NCI-H1436 (cell line): ENCODE measurements around the gene TTLL7.

Experiments
- DNase-seq: peaks from one replicate; lab custom pipeline; 2025; lab: John Stamatoyannopoulos, UW

TTLL7 gene, protein sequence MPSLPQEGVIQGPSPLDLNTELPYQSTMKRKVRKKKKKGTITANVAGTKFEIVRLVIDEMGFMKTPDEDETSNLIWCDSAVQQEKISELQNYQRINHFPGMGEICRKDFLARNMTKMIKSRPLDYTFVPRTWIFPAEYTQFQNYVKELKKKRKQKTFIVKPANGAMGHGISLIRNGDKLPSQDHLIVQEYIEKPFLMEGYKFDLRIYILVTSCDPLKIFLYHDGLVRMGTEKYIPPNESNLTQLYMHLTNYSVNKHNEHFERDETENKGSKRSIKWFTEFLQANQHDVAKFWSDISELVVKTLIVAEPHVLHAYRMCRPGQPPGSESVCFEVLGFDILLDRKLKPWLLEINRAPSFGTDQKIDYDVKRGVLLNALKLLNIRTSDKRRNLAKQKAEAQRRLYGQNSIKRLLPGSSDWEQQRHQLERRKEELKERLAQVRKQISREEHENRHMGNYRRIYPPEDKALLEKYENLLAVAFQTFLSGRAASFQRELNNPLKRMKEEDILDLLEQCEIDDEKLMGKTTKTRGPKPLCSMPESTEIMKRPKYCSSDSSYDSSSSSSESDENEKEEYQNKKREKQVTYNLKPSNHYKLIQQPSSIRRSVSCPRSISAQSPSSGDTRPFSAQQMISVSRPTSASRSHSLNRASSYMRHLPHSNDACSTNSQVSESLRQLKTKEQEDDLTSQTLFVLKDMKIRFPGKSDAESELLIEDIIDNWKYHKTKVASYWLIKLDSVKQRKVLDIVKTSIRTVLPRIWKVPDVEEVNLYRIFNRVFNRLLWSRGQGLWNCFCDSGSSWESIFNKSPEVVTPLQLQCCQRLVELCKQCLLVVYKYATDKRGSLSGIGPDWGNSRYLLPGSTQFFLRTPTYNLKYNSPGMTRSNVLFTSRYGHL

DNA sequence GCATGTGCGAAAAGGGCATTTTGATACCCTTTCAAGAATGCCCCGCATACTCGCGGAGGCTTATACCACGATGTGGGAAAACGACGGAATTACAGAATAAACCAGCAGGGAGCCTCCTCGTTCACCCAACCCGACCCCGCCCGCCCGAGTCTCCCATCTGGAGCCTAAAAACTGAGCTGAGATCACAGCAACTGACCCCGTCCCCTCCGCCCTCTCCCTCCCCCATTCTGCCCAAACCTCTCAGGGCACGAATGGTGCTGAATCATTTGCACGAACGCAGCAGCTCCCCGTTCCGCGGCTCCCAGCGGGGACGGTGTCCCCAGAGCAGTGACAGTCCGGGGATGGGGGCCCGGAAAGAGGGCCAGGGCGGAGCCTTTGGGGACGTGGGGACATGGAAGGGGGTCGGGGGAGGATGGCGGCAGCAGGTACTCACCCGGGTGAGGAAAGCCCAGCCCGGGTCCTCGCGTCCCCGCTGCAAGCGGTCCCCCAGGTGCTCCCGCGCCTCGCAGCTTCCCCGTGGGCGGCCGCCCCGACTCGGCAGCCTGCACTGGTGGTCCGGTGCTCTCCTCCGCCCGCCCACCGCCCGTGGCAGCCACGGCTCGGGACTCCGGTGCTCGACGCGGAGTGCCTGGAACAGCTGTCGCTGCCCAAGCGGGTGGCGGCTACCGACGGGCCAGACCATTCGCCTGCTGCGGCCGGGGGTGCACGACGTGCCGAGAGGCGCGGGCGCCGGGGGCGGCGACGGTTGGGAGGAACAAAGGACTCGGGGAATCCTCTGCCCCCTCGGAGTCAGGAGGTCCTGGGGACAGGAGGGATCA lies at the start of gene TTLL7:
TTLL7 (minus strand) TSS at position 635 of the 818 bp plus-strand sequence. CDS start 46,921 bp downstream, outside the sequence.
- peak; percentile 77 for DNase-seq

DNA sequence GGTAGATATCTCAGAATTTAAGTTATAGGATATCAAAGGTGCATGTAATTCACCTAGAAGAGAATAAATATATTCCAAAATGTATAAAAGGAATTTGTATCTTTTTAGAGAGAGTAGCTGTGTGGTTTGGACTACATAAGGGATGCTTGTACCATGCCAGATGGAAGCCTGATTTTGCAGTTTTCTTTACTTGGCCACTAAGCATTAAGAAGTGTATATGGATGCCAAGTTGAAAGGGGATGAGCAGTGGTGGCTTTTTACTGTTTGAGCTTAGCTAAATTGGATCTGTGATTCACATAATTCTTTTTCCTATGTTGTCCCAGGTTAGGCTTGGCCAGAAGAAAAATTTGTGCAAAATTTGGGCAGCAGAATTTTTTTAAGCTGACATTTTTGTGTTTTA lies 43.5 kb upstream of the TTLL7 start:
- no peak for DNase-seq

DNA sequence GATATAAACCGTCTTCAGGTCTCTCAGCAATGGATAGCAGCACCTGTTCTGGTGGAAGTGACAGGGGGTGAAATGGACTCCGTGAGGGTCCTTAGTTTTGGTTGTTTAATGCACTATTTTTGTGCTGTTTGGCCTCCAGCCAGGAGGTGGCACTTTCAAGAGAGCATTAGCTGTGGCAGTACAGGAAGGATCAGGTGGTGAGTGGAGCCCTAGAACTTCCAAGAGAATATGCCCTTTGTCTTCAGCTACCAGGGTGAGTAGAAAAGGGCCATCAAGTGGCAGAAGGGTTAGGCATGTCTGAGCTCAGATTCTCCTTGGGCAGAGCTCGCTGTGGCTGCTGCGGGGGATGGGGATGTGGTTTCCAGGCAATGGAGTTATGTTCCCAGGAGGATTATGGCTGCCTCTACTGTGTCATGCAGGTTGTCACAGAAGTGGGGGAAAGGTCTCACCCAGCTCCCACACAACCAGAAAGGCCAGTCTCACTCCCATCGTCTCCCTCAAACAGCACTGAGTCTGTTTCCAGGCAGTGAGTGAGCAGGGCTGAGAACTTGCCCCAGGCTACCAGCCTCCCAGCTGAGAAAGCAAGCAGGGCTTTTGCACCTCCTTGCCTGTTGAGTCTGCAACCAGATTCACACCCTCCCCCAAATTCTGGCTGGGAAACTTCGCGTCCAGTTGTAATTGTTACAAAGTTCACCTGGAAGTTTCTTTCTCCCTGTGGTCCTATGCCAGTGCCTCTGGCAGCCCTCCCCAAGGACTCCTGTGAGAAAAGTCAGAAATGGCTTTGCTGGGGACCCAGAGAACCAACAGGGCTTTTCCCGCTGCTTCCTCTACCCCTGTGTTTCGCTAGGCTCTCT lies 39.1 kb upstream of the TTLL7 start:
- DNase-seq, result no peak

DNA sequence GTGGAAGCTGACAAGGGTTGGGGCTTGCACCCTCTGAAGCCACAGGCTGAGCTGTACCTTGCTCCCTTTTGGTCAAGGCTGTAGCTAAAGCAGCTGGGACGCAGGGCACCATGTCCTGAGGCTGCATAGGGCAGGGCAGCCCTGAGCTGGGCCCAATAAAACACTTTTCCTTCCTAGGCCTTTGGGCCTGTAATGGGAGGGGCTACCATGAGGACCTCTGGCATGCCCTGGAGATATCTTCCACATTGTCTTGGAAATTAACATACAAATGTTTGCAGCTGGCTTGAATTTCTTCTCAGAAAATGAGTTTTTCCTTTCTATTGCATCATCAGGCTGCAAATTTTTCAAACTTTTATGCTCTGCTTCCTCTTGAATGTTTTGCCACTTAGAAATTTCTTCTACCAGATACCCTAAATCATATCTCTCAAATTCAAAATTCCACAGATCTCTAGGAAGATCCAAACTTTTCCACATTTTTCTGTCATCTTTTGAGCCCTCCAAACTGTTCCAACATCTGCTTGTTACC lies 32.9 kb upstream of the TTLL7 start:
- no peak for DNase-seq

DNA sequence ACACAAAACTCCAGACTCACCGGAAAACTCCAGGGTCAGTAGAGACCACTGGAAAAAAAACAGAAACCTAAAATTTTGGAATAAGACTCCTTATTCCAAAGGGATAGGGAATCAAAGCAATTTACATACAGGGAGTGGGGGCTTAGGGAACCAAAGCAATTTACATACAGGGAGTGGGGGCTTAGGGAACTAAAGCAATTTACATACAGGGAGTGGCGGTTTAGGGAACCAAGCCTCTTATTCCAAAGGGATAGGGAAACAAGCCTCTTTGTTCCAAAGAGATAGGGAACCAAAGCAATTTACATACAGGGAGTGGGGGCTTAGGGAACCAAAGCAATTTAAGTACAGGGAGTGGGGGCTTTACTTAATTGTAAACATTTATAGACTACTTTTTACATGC lies 28.4 kb upstream of the TTLL7 start:
- DNase-seq, result no peak

DNA sequence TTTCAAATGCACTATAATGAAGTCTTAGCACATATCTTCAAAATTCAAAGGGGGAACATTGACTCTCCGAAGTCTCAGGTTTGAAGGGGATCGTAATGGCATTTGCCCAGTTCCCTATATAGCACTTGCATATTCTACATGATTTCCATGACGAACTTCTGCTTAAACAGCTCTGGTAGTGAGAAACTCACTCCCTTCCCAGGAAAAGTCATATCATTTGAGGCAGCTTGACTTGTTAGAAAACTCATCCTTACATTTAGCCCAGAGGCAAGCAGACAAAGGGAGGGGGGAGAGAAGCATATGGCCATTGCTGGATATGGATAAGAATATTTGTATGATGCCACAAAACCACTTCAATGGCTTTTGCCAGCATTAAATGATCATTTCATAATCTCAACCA lies 27.0 kb upstream of the TTLL7 start:
- DNase-seq, result no peak

DNA sequence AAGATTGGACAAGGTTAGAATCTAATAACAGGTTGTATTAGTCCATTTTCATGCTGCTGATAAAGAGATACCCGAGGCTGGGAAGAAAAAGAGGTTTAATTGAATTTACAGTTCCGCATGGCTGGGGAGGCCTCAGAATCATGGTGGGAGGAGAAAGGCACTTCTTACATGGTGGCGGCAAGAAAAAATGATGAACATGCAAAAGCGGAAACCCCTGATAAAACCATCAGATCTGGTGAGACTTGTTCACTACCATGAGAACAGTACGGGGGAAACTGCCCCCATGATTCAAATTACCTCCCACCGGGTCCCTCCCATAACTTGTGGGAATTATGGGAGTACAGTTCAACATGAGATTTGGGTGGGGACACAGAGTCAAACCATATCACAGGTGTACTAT lies 22.9 kb upstream of the TTLL7 start:
- no peak for DNase-seq

DNA sequence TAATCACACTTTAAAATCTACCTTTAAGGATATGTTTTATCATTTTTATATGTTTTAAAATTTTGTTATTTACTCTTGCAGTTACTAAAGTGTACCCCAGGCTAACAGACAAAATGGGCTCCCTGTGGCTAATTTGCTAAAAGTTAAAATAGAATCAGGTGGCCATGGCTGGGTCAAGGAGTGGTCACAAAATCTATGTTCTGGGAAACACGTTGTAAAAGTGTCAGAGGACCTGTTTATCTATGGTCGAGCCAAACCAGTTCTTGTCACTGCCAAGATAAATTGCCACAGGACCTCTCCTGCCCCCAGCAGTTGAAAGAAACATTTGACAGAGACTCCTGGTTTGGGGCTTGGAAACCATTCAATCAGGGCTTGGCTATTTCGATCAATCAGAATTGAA lies 21.2 kb upstream of the TTLL7 start:
- DNase-seq, result no peak

DNA sequence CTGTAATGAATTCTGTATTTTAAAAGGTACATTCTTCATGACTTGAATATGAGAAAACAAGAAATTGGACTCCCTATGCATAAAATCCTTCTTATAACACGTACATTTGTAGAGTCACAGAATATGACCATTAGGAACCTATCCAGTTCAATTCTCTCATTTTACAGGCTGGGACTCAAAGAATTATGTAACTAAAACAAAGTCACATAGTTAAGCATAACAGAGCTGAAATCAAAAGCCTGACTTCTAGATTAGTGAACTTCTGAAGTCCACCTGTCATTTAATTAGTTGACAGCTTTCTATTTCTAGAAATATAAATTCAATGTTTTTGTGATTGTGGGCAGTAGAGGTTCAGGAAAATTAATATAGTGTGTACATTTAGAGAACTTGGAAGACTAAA lies 20.3 kb upstream of the TTLL7 start:
- no peak for DNase-seq

DNA sequence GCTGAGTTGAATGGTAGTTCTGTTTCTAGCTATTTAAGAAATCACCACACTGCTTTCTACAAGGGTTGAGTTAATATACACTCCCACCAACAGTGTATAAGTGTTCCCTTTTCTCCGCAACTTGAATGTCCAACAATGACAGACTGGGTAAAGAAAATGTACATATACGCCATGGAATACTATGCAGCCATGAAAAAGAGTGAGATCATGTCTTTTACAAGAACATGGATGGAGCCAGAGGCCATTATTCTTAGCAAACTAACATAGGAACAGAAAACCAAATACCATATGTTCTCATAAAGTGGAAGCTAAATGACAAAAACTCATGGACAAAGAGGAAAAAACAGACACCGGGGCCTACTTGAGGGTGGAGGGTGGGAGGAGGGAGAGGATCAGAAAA lies 14.8 kb upstream of the TTLL7 start:
- DNase-seq, result no peak

DNA sequence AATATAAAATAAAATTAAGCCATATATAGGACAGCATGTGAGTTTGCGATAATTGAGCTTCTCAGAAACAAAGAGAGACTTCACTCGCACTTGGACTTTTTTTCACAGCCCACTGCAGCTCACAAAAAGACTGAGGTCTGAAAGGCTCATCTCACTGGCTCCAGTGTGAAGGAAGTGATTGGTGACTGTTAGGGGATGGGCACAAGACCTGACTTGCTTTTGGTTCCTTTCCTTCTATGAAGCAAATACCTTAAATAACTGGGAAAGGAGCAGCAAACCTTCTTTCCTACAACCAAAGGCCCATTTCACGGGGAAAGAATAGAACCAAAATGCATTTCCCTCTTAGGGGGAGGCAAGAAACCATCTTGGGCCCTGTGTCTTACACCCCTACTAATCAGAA lies 13.1 kb upstream of the TTLL7 start:
- no peak for DNase-seq

DNA sequence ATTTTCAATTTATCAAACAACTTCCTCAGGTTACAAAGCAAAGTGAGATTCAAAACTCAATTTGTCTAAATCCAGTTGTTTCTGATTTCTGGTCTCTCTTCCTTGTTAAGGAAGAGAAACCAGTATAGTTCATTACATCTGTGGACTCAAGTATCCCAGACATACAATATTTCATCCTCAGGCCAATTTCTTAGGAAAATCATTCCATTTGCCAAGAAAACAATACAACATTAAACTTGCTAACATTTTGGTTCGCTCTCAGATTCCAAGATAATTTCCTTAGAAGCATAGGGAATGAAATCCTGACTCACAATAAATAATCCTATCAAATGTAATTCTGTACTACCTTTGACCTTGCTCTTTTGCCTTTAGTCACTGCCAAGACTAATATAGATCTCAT lies 11.2 kb upstream of the TTLL7 start:
- no peak for DNase-seq

DNA sequence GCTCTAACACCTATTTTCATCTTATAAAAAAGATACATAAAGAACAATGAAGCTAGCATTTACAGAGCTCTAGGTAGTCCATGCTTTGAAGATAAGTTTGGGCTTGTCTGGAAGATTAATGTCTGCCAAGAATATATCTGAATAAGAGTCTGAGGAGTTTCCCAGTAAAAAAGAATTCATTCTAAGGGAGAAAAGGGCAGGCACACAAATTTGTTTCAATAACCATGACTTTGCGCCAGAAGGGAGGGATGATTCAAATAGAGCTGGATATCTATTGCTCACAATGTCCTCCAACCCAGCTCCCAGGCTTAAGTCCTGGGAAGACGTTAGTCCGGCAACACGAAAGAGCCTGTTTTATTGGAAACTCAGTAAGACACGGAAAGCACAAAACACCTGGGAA lies 9.7 kb upstream of the TTLL7 start:
- DNase-seq, result no peak

DNA sequence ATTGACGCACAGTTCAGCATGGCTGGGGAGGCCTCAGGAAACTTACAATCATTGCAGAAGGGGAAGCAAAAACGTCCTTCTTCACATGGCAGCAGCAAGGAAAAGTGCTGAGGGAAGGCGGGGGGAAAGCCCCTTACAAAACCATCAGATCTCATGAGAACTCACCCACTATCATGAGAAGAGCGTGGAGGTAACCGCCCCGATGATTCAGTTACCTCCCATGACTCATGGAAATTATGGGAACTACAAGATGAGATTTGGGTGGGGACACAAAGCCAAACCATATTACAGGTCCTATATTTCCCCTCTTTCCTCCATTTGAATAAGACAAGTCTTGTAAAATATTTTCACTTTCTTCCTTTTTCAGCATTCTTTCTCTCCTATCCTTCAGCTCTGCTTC lies 7.7 kb upstream of the TTLL7 start:
- DNase-seq, result no peak

DNA sequence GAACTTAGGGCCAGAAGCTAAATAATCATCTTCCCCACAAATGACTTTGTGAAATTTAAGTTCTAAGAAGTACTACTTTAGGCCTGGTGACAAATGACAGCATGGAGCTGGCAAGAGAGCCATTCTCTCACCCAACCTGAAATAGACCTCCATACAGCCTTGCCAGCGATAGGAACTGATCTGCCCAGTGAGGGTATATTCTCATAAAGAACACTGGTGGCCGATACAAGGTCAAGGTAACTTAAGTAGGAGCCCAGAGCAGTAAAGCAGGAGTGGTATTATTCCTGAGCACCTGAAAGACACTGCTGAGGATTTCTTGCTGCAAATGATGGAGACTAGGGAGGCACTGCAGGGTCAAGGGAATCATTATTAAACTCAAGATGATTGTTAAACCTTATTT lies 2.6 kb upstream of the TTLL7 start:
- DNase-seq, result no peak

DNA sequence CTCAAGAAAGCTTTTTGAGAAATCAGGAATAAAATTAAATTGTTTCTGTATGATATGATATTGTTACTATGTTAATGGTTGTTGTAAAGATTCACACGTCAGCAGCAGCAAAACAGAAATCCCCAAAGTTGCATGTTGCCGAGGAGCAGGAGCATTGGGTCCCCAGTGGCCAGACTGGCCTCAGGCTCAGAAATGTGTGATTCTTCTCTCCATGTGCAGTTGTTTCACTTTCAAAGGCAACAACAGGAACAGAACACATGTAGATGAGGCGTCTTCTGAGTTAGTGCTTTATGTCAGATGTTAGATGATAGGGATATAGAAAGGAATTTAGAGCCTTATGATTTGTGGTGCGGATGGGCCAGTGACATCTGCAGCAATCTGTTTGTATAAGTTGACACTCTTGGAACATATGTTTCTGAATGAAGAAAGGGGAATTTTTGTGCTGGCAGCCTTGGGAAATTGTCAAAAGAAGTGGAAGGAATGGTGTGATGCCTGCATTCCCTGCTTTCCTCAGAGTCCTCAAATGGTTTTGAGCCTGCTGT lies 2.1 kb upstream of the TTLL7 start:
- DNase-seq, result no peak

DNA sequence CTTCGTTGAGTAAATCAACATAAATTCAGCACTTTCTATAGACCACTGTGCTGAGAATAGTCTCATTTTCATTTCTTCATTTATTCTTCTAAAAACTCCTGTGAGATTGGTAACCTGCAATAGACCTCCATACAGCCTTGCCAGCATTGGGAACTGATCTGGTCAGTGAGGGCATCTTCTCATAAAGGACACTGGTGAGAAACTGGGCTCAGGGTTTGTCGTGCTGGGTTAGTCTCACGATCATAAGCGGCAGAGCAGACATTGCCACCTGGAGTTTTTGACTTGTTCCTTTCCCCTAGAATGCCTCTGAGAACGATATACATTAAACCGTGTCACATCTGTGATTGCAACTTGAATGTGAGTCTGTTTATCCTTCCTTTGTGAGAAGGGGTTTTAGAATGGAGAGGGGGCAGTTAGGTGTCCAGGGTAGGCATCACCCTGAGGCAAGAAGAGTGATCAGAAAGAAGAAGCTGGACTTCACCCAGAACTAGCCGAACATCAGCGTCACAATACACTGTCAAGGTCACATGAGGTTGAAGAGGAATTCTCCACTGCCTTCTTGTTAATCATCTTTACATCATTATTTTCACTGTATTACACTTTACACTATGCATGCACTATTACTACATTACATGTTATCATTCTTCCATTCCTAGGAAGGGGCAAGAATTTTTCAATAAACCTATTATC lies 1.4 kb upstream of the TTLL7 start:
- no peak for DNase-seq

DNA sequence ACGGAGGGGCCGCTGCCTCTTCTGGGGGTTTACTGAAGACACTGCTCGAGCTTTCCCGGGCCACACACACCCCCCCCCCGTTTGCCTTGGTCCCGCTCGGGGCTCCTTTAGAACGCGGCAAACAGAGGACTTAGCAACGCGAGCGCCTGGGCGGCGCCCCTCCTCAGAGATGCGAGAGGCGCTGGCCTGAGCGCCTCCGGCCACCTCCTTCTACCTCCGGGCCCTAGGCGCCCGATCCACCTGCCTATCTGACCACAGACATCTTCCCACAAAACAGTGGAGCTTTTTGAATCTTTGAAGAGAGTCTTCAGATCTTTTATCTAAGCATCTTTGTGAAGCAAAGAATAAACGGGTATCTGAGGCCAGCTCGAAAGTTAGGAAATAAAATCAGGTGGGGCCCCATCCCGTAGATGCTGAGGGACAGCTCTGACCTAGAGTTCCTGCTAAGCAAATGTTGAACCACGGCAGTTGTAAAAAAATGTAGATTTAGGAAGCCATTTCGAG lies 436 bp upstream of the TTLL7 start:
- peak; percentile 77 for DNase-seq

DNA sequence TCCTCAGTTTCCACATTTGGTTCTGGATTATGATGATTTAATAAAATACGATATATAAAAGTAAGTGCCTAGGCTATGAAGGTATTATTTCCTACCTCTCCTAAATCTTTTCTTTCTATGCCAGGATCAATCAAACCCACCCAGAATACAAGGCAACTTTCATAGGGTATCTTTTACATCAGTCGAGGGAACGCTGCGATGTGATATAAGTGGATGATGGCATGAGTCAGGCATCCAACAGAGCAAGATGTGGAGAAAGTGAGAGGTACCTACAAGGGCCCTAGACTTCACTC lies 781 bp downstream of the TTLL7 start:
- DNase-seq, result no peak

DNA sequence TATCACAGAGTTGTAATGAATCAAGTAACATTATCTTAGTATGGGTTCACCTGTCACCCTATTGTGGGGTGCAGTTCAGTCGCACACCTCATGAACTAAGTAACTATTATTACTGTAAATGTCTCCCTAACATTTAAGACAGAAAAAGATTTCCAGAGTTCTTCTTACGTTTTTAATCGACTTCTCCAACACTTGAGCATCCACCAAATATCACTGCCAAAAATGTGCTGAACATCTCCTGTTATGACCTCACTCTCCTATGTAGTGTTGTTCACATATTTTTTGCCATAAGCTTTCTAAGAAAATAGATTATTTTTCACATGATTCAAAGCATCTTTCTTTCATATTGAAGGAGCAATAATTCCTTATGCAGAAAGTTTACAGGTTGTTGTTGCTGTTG lies 1.3 kb downstream of the TTLL7 start:
- DNase-seq, result no peak
